GM21360 (cell line): ENCODE data around the gene FAM20C.

ENCODE experiments used
- ATAC-seq: cut with Tn5 transposase; IDR thresholded peaks from one replicate; pipeline ENCODE4 v1.9.1; 2021; ENCODE audit warnings: mild to moderate bottlenecking, moderate library complexity; ENCODE audit not compliant: unreplicated experiment

The FAM20C gene

GRCh38 chr7:221978-222715 is 29.8 kb downstream of the FAM20C start:
- no peak for ATAC-seq

- no peak for ATAC-seq
Observed at GRCh38 chr7:222716-223041, 30.3 kb downstream of the FAM20C start.

GRCh38 chr7:223118-223800 is 30.9 kb downstream of the FAM20C start:
- no peak for ATAC-seq

- ATAC-seq: no peak
Observed at GRCh38 chr7:223861-224260, 31.5 kb downstream of the FAM20C start.

GRCh38 chr7:226281-226895 is 34.0 kb downstream of the FAM20C start:
- ATAC-seq: no peak

- ATAC-seq: no peak
Observed at GRCh38 chr7:227926-228325, 35.6 kb downstream of the FAM20C start.

- ATAC-seq: no peak
Observed at GRCh38 chr7:228610-229009, 36.2 kb downstream of the FAM20C start.

GRCh38 chr7:229184-229964 is 37.0 kb downstream of the FAM20C start:
- ATAC-seq: no peak

- ATAC-seq: no peak
Observed at GRCh38 chr7:230274-230673, 37.9 kb downstream of the FAM20C start.

GRCh38 chr7:231030-231857 is 38.9 kb downstream of the FAM20C start:
- ATAC-seq: no peak

- ATAC-seq: no peak
Observed at GRCh38 chr7:231858-232246, 39.5 kb downstream of the FAM20C start.

- ATAC-seq: no peak
Observed at GRCh38 chr7:232410-233248, 40.3 kb downstream of the FAM20C start.

- no peak for ATAC-seq
Observed at GRCh38 chr7:233249-234035, 41.1 kb downstream of the FAM20C start.

- no peak for ATAC-seq
Observed at GRCh38 chr7:234051-234707, 41.8 kb downstream of the FAM20C start.

GRCh38 chr7:234708-235553 is 42.6 kb downstream of the FAM20C start:
- no peak for ATAC-seq

- ATAC-seq: no peak
Observed at GRCh38 chr7:235576-236395, 43.4 kb downstream of the FAM20C start.

GRCh38 chr7:236967-237366 is 44.6 kb downstream of the FAM20C start:
- no peak for ATAC-seq
